Measurements from ENCODE around the gene SERPINB4.

Gene SERPINB4

DNA sequence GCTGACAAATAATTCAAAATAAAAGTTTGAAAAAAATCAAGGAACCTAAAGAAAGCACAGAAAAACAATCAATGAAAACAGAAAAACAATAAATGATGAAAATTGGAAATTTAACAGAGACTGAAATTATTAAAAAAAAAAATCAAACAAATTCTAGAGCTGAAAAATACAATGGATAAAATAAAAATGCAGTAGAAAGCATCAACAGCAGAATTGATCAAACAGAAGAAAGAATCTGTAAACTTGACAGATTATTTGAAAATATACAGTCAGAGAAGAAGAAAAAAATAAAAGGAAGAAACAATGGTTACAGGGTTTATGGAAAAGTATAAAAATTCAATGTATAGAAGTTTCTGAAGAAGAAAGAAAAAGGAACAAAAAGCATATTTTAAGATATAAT, 16.2 kb downstream of the SERPINB4 start:
- no peak for DNase-seq (ENCODE audit: low read depth)

DNA sequence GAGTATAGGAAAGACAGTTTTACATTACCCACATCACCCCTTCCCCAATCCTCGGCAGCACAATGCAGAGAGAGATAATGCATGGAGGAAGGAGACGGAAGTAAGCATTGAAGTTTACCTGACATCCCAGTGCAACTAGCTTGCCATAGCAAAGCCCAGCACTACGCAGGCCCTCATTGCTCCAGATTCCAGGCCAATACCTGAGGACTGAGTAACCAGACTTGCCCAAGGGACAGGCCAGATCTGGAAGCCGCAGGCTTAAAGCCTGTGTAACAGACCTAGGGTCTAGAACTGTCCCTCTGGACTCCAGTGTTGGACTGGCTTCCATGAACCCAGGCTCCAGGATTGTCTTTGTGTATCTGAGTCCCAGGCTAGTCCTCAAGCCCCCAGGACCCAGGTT, 17.6 kb downstream of the SERPINB4 start:
- no peak for DNase-seq (ENCODE audit: low read depth)

GRCh38 chr18:63624863-63625262, 19.2 kb downstream of the SERPINB4 start:
- no peak for DNase-seq (ENCODE audit: low read depth)

- no peak for DNase-seq (ENCODE audit: low read depth)
Observed at GRCh38 chr18:63619661-63620060, 24.4 kb downstream of the SERPINB4 start.

- no peak for DNase-seq (ENCODE audit: low read depth)
Observed at GRCh38 chr18:63617915-63618234, 26.2 kb downstream of the SERPINB4 start.

- no peak for DNase-seq (ENCODE audit: low read depth)
Observed at GRCh38 chr18:63617049-63617914, 26.8 kb downstream of the SERPINB4 start.

GRCh38 chr18:63613420-63613819, 30.6 kb downstream of the SERPINB4 start:
- no peak for DNase-seq (ENCODE audit: low read depth)

GRCh38 chr18:63606526-63606925, 37.5 kb downstream of the SERPINB4 start:
- DNase-seq (ENCODE audit: low read depth): no peak

DNA sequence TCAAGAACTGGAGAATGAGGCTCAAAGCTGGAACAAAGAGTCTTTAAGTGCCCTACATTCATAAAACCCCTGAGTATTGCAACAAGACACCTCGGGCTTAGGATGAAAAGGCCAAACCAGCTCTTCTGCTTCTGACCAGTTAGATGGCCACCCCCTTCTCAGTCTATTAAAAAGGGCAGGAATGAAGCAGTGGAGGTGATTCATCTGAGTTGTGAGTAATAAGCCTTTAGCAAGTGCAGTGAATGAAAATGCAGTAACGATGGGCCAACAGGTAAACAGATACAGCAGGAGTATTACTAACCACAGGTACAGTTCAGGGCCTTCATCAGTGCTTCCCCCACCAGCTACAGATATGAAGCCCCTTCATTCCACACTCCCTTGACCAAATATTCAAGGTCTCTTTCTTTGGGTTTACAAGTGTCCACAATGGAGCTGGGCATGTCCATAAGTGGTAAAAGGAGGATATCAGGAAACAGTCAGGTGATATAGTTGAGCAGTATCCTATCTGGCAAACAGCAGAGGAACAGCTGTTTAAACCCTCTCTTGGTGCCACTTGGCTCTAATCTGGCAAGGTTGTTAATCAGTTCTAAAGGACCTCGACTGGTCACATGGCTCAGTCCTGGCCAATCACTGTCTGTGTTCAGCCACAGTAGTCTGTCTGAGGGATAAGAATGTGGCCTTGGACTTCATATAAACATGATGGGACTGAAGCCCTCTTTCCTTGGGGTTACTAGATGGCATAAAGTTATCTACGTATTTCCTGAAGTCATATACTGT, 39.1 kb downstream of the SERPINB4 start:
- DNase-seq (ENCODE audit: low read depth): no peak

GRCh38 chr18:63603772-63604171, 40.3 kb downstream of the SERPINB4 start:
- no peak for DNase-seq (ENCODE audit: low read depth)

DNA sequence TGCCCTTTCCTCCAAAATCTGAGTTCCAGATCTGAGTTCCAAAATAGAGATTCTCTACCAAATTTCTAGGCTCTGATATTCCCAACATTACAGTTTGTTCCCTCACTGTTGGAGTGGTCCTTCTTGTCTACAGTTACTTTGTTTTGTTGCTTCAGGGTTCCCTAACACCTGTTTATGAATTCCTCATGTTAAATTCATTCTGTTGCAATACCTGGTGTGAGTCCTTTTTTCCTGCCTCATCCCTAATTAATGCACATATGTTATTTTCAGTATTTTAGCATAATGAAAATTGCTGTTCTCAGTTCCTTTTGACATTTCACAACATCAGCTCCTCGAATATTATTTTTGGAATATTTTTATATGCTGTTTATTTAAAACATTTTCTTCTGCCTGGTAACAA, 40.7 kb downstream of the SERPINB4 start:
- DNase-seq (ENCODE audit: low read depth): no peak

DNA sequence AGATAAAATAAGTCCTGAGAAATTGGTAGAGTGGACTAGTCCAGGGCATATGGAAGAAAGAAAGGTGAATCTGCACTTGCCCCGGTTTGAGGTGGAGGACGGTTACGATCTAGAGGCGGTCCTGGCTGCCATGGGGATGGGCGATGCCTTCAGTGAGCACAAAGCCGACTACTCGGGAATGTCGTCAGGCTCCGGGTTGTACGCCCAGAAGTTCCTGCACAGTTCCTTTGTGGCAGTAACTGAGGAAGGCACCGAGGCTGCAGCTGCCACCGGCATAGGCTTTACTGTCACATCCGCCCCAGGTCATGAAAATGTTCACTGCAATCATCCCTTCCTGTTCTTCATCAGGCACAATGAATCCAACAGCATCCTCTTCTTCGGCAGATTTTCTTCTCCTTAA, 47.1 kb downstream of the SERPINB4 start:
- DNase-seq (ENCODE audit: low read depth): no peak

DNA sequence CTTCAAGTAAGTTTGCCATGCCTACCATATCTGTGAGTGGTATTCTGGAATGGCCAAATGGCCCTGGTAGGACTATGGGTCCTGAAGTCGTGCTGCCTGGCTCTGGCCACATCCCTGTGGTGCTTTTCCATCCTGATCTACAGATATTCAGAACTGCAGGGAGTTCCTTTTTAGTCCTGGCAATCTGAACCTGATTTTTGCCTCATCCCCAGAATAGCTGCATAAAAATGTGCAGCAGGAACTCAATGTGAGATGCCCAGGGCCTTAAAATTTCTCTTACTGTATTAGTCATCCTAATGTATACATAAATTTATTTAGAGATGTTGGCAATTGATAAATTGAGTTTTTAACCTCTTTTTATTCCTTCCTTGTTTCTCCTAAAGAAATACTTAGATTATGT, 51.6 kb downstream of the SERPINB4 start:
- DNase-seq (ENCODE audit: low read depth): no peak

DNA sequence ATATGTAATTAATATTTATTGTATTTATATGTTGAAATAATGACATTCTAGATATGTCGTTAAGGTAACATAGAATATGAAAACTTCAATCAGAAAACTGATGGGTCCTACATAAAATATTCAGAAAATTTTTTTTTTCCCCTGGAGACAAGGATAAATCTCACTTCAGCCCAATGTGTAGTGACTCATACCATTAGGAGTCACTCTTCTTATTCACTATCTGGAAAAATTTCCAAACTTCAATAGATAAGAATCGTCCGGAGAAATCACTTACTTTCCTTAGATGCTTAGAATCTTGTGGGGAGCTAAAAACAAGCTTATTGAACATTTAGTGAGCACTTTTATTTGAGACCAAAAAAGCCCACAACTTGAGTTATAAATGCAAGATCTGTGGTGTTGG, 52.3 kb downstream of the SERPINB4 start:
- DNase-seq (ENCODE audit: low read depth): no peak

GRCh38 chr18:63590966-63591695, 52.9 kb downstream of the SERPINB4 start:
- DNase-seq (ENCODE audit: low read depth): no peak

DNA sequence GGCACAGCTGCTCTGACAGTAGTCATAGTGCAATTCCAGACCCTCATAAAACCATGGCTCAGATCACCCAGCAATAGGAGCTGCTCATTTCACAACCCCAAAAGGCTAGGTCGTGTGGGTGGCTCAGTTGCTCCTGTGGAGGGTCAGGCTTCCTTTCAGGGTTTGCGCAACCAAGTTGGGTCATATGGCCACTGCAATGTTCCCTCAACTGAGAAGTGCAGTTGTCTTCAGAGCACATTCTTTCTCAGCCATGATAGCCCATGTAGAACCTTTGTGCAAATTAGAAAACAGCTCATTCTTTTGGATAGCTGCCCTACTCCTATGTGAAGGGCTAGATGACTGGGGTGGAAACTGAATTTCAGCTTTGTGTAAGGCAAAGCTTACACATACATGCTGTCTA, 53.7 kb downstream of the SERPINB4 start:
- DNase-seq (ENCODE audit: low read depth): no peak

GRCh38 chr18:63588909-63589308, 55.1 kb downstream of the SERPINB4 start:
- DNase-seq (ENCODE audit: low read depth): no peak

Data from stimulated activated CD8-positive, alpha-beta memory T cell treated with anti-CD3 and anti-CD28 coated beads, Interleukin-4, amount 100 ng/mL, for 24 hours (primary cell).